Adrenal gland (tissue), 5 donors: ENCODE measurements around the gene ZDHHC5.

Source experiments
- POLR2A ChIP-seq, 2 donors: fragments of 450-650 bp; IDR thresholded peaks; one replicate each; pipeline ENCODE4 v1.6.1; 2017; ENCODE audit warnings: antibody characterized with exemption in 2 of 2, mild to moderate bottlenecking in 2 of 2, moderate library complexity in 1 of 2
- TF ChIP-seq, protein P1 (sequence below), 6 experiments: fragments of 450-650 bp in 4 of 6; fragments of 200-600 bp in 2 of 6; sonication (generic) in 1 of 6; IDR thresholded peaks; 1 replicate in 5 of 6; 2 replicates in 1 of 6; pipeline versions ENCODE4 v1.5.1 to v1.8.0; 2016 to 2021; ENCODE audit warnings: antibody characterized with exemption in 6 of 6, mild to moderate bottlenecking in 2 of 6, moderate library complexity in 1 of 6
- donor health status: DM: no; HTN: no; CAD: no.

DNA sequence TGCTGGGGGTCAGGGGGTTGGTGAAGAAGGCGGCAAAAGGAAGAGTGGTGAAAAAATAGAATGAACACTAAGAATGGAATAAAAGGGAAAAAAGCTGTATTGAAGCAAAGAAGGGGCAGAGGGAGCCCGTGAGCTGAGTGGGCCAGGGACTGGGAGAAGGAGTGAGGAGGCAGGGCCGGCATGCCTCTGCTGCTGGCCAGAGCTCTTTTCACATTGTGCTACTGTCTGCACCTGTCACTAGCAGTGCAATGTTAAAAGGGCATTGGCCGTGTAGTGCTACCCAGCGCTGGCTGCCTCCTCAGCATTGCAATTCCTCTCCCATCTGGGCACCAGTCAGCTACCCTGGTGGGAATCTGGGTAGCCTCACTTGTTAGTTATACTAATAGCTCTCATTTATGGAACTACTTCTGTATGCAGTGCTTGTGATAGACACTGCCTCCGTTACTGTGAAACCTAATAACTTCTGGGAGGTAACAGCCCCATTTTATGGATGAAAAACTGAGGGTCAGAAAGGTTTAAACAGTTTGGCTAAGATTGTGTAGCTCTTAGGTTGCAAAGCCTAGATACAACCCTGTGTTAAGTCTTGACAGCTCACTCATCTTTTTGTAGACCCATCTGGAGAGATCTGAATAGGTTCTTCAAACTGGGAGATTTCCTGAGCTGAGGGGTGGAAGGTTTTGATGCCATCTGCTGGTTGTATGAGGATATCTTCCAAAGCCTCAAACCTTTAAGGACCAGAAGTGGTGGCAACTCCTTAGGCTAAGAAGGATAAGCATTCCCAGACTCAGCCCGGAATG is 26.7 kb upstream of the ZDHHC5 start:
- TF ChIP-seq, protein P1, sequence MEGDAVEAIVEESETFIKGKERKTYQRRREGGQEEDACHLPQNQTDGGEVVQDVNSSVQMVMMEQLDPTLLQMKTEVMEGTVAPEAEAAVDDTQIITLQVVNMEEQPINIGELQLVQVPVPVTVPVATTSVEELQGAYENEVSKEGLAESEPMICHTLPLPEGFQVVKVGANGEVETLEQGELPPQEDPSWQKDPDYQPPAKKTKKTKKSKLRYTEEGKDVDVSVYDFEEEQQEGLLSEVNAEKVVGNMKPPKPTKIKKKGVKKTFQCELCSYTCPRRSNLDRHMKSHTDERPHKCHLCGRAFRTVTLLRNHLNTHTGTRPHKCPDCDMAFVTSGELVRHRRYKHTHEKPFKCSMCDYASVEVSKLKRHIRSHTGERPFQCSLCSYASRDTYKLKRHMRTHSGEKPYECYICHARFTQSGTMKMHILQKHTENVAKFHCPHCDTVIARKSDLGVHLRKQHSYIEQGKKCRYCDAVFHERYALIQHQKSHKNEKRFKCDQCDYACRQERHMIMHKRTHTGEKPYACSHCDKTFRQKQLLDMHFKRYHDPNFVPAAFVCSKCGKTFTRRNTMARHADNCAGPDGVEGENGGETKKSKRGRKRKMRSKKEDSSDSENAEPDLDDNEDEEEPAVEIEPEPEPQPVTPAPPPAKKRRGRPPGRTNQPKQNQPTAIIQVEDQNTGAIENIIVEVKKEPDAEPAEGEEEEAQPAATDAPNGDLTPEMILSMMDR (IDR thresholded peaks at IDR 0.05): peak; percentile 19 to 53 (median 48)
- TF ChIP-seq POLR2A (IDR thresholded peaks at IDR 0.05): no peak
